Endothelial cell of umbilical vein (primary cell): Measurements from ENCODE around the gene IRF3. TPM values are rescaled to one million over a fixed set of nuclear protein-coding genes. Genes with fewer than 3 reads are reported as not detected.

Experiments
- BruUV-seq: library from RNA; stranded (reverse); fragments of 400-500 nt; replicated peaks from 2 replicates; lab custom pipeline; 2021; lab: Mats Ljungman, UMichigan
- CTCF ChIA-PET: fragments of 300-600, 350-600 bp; sonication (Branson Sonifier 250); formaldehyde crosslinking; loops from one replicate; lab custom pipeline; 2021; ENCODE audit warnings: antibody characterized with exemption, inconsistent platforms; lab: Charles Lee
- POLR2A ChIA-PET: fragments of 300-600, 350-600 bp; sonication (Branson Sonifier 250); formaldehyde crosslinking; loops from one replicate; lab custom pipeline; 2021; ENCODE audit warnings: antibody characterized with exemption, inconsistent platforms; lab: Charles Lee
- DNase-seq: peaks from one replicate; pipeline ENCODE4 v3.0.0-alpha.2; 2011; ENCODE audit warnings: low read depth, low spot score
- FAIRE-seq: peaks from 2 replicates; lab custom pipeline; 2011; peaks lifted over from hg19 to GRCh38; lab: Jason Lieb, UNC
- H2AFZ ChIP-seq: 2 replicates; pipeline ENCODE4 v1.6.0; 2012; ENCODE audit warnings: low read depth, low read length, control low read depth, inconsistent platforms
- H3K27ac ChIP-seq: 2 replicates; pipeline ENCODE4 v1.5.1; 2011; ENCODE audit warnings: low read depth, mild to moderate bottlenecking, control low read depth, low read length, moderate library complexity; ENCODE audit not compliant: insufficient read depth
- H3K27me3 ChIP-seq, 2 experiments: 2 replicates each; pipeline versions ENCODE4 v1.6.0 to v1.6.1; 2011; ENCODE audit warnings: low read length in 2 of 2, mixed read lengths in 1 of 2; ENCODE audit not compliant: control insufficient read depth in 2 of 2, insufficient read depth in 2 of 2
- H3K36me3 ChIP-seq, 2 experiments: 2 replicates in 1 of 2; 3 replicates in 1 of 2; pipeline ENCODE4 v1.5.1; 2011; ENCODE audit warnings: low read length in 2 of 2, mild to moderate bottlenecking in 1 of 2, moderate library complexity in 1 of 2; ENCODE audit not compliant: control insufficient read depth in 2 of 2, insufficient read depth in 2 of 2; ENCODE audit errors: extremely low read depth in 1 of 2
- H3K4me1 ChIP-seq: 3 replicates; pipeline ENCODE4 v1.5.1; 2011; ENCODE audit warnings: mild to moderate bottlenecking, low read length; ENCODE audit not compliant: control insufficient read depth, insufficient read depth; ENCODE audit errors: extremely low read depth
- H3K4me2 ChIP-seq: 2 replicates; pipeline ENCODE4 v1.6.1; 2011; ENCODE audit warnings: low read length, control low read depth, mixed read lengths; ENCODE audit not compliant: insufficient read depth
- H3K4me3 ChIP-seq, 3 experiments: fragments of 200-600 bp in 1 of 3; sonication (generic), shearing (Covaris generic) in 1 of 3; replicated peaks in 1 of 3; 2 replicates each; pipeline ENCODE4 v1.5.1; 2011 to 2016; ENCODE audit warnings: control low read depth in 3 of 3, low read length in 3 of 3, mild to moderate bottlenecking in 2 of 3, inconsistent platforms in 1 of 3, low read depth in 1 of 3, moderate library complexity in 1 of 3; ENCODE audit not compliant: insufficient read depth in 1 of 3
- H3K79me2 ChIP-seq: 2 replicates; pipeline ENCODE4 v1.6.0; 2012; ENCODE audit warnings: low read length, inconsistent platforms; ENCODE audit not compliant: control insufficient read depth, insufficient read depth
- H3K9ac ChIP-seq: replicated peaks from 2 replicates; pipeline ENCODE3; 2011; ENCODE audit warnings: low read length, control low read depth; ENCODE audit not compliant: insufficient read depth; ENCODE audit errors: extremely low read depth
- H3K9me1 ChIP-seq: replicated peaks from 3 replicates; pipeline ENCODE4 v1.6.0; 2011; ENCODE audit warnings: mild to moderate bottlenecking, low read length; ENCODE audit not compliant: control insufficient read depth, insufficient read depth; ENCODE audit errors: extremely low read depth
- H3K9me3 ChIP-seq: replicated peaks from 2 replicates; pipeline ENCODE4 v1.5.1; 2012; ENCODE audit warnings: low read length, inconsistent platforms; ENCODE audit not compliant: control insufficient read depth, insufficient read depth
- H4K20me1 ChIP-seq: replicated peaks from 2 replicates; pipeline ENCODE3; 2011; ENCODE audit warnings: mild to moderate bottlenecking, low read length; ENCODE audit not compliant: control insufficient read depth, insufficient read depth; ENCODE audit errors: extremely low read depth
- CTCF ChIP-seq, 2 donors: IDR thresholded peaks; 1 replicate in 1 of 2; 2 replicates in 1 of 2; pipeline ENCODE4 v1.5.1; 2011; ENCODE audit warnings: low read length in 2 of 2, mild to moderate bottlenecking in 2 of 2, moderate library complexity in 2 of 2, control low read depth in 1 of 2, inconsistent platforms in 1 of 2, low read depth in 1 of 2; ENCODE audit not compliant: insufficient read depth in 1 of 2; ENCODE audit errors: extremely low read depth in 1 of 2
- EZH2 ChIP-seq: IDR thresholded peaks from 2 replicates; pipeline ENCODE4 v1.6.1; 2012; ENCODE audit warnings: borderline replicate concordance, low read depth, mild to moderate bottlenecking, moderate library complexity, low read length, inconsistent platforms; ENCODE audit not compliant: severe bottlenecking
- FOS ChIP-seq: IDR thresholded peaks from 2 replicates; pipeline ENCODE4 v1.6.1; 2011; ENCODE audit warnings: mild to moderate bottlenecking, low read length, moderate library complexity, borderline replicate concordance; ENCODE audit not compliant: insufficient read depth
- GATA2 ChIP-seq: IDR thresholded peaks from 2 replicates; pipeline ENCODE4 v1.7.0; 2011; ENCODE audit warnings: low read depth, mild to moderate bottlenecking, moderate library complexity, mixed read lengths, low read length; ENCODE audit not compliant: insufficient read length, insufficient read depth
- JUN ChIP-seq: IDR thresholded peaks from 2 replicates; pipeline ENCODE4 v1.6.1; 2011; ENCODE audit warnings: borderline replicate concordance, low read depth; ENCODE audit not compliant: insufficient read length, insufficient read depth
- MAX ChIP-seq: IDR thresholded peaks from 2 replicates; pipeline ENCODE4 v1.6.1; 2011; ENCODE audit not compliant: insufficient read depth, insufficient read length
- MYC ChIP-seq: IDR thresholded peaks from one replicate; pipeline ENCODE4 v1.6.1; 2011; ENCODE audit warnings: mild to moderate bottlenecking, low read depth, low read length
- POLR2A ChIP-seq: IDR thresholded peaks from 2 replicates; pipeline ENCODE4 v1.6.1; 2012; ENCODE audit warnings: low read depth, mild to moderate bottlenecking, control low read depth, low read length
- POLR2AphosphoS5 ChIP-seq: IDR thresholded peaks from 2 replicates; pipeline ENCODE4 v1.6.1; 2012; ENCODE audit warnings: low read depth, mild to moderate bottlenecking, control low read depth, low read length, moderate library complexity; ENCODE audit not compliant: insufficient read depth
- dilution Hi-C: fragments of 300-500 bp; cut with MboI; formaldehyde crosslinking; loops from one replicate; pipeline ENCODE4 v1.15.0; 2019; ENCODE audit warnings: low sequenced_read_pairs; ENCODE audit not compliant: extremely low pct_ligation_motif_present
- intact Hi-C: fragments of 100-400 bp; cut with micrococcal nuclease; formaldehyde crosslinking; loops from one replicate; pipeline ENCODE4 v1.10.0; 2022
- polyA plus RNA-seq, 4 experiments: library from polyadenylated mRNA; depleted of rRNA in 3 of 4; stranded (reverse) in 3 of 4; unstranded in 1 of 4; fragments of >200 nt; gene quantifications; 2 replicates each; pipeline versions ENCODE4 v1.2.1 to v1.2.3, GENCODE V29; 2011 to 2012; ENCODE audit warnings: missing spikeins in 1 of 4
- total RNA-seq: library from RNA; stranded (reverse); gene quantifications from 2 replicates; pipeline ENCODE4 v1.2.3, GENCODE V29; 2021

IRF3 gene
- total and polyA plus RNA-seq, 2 donors (not counting 3 experiments of a cell fraction or from before 2014, with no cell fraction given), result 64.8 to 73.5 TPM

GRCh38 chr19:49677231-49677900 is 11.7 kb upstream of the IRF3 start, which contains the start of gene PRMT1:
PRMT1 (plus strand) TSS chr19:49677271; CDS start chr19:49677281, 10 bp downstream.
- TF ChIP-seq GATA2 (no peak), FOS (no peak), POLR2AphosphoS5 (peak; percentile 84), JUN (no peak), MYC (peak; percentile 49), MAX (peak; percentile 75), POLR2A (peak; percentile 89), EZH2 (no peak), CTCF (IDR thresholded peaks at IDR 0.05; ENCODE audit: extremely low read depth in 1 of 2, insufficient read depth in 1 of 2, low read depth in 1 of 2, low read length in 2 of 2) (no peak)
- Histone ChIP-seq H3K9me1 (no peaks in the 10 kb centered on the region), H3K9me3 (no peaks in the 10 kb centered on the region), H3K4me1 (peaks cover 23% of the 10 kb centered on the region), H3K9ac (peak within 1 kb of the TSS; percentile 93), H4K20me1 (no peaks in the 10 kb centered on the region), H3K79me2 (peaks cover 45% of the 10 kb centered on the region), H3K27me3 (no peaks in the 10 kb centered on the region), H3K36me3 (peaks cover 7% of the 10 kb centered on the region in 2 experiments), H3K27ac (peak within 1 kb of the TSS; percentile 95), H3K4me3 (peak within 1 kb of the TSS; percentile 69 to 97 (median 78)), H2AFZ (peak within 1 kb of the TSS; percentile 83), H3K4me2 (peak within 1 kb of the TSS; percentile 95)
- no TSS peak for BruUV-seq
- CTCF ChIA-PET, result interaction anchor here (1.2 to 3.2 kb wide), 7 partner anchors 12 to 174 kb away, joined by 3 to 15 read pairs (median 5); partner anchors contain the start of genes BCL2L12, FUZ, IRF3 and SCAF1
- FAIRE-seq (peak; percentile 38), DNase-seq (no peak)
- intact Hi-C loops, result loop anchor here (2.0 to 5.0 kb wide), 2 partner anchors 63 to 190 kb away; partner anchors contain the start of gene PNKP
- dilution Hi-C loops, result no loop called here
- POLR2A ChIA-PET, result interaction anchor here (0.6 to 3.0 kb wide), 5 partner anchors 35 to 189 kb away, joined by 3 to 15 read pairs (median 5); partner anchors contain the start of genes RRAS and SCAF1
